Neural cell (in vitro differentiated cells): ENCODE measurements around the gene STXBP4. TPM values are rescaled to one million over a fixed set of nuclear protein-coding genes. Genes with fewer than 3 reads are reported as not detected.

Experiments used
- H2AFZ ChIP-seq: fragments of 200-600, 300-800 bp; sonication (generic), shearing (Covaris generic); 2 replicates; pipeline ENCODE4 v1.6.0; 2014; ENCODE audit warnings: low read depth, mild to moderate bottlenecking, antibody characterized with exemption, low read length, moderate library complexity
- H3F3A ChIP-seq: fragments of 200-600 bp; shearing (Covaris generic); 2 replicates; pipeline ENCODE4 v1.6.1; 2016; ENCODE audit warnings: mild to moderate bottlenecking, moderate library complexity, mixed read lengths, antibody characterized with exemption, low read length; ENCODE audit not compliant: insufficient read depth, poor library complexity, severe bottlenecking
- H3K27ac ChIP-seq: fragments of 200-600, 300-800 bp; sonication (generic), shearing (Covaris generic); 2 replicates; pipeline ENCODE4 v1.5.1; 2014; ENCODE audit warnings: mild to moderate bottlenecking, low read length, moderate library complexity
- H3K27me3 ChIP-seq: fragments of 300-800, 200-600 bp; sonication (generic), shearing (Covaris generic); 2 replicates; pipeline ENCODE4 v1.6.0; 2014; ENCODE audit warnings: mild to moderate bottlenecking, low read depth, low read length, moderate library complexity; ENCODE audit not compliant: insufficient read depth
- H3K36me3 ChIP-seq: fragments of 300-800, 200-600 bp; sonication (generic), shearing (Covaris generic); 2 replicates; pipeline ENCODE4 v1.5.1; 2014; ENCODE audit warnings: mild to moderate bottlenecking, antibody characterized with exemption, low read length, moderate library complexity; ENCODE audit not compliant: insufficient read depth
- H3K4me2 ChIP-seq: fragments of 300-800, 200-600 bp; sonication (generic), shearing (Covaris generic); 2 replicates; pipeline ENCODE4 v1.6.0; 2014; ENCODE audit warnings: mild to moderate bottlenecking, low read length
- H3K4me3 ChIP-seq: fragments of 300-800, 200-600 bp; sonication (generic), shearing (Covaris generic); 2 replicates; pipeline ENCODE4 v1.5.1; 2014; ENCODE audit warnings: mild to moderate bottlenecking, low read length, moderate library complexity
- H3K79me2 ChIP-seq: fragments of 200-600 bp; shearing (Covaris generic); replicated peaks from 2 replicates; pipeline ENCODE4 v1.6.0; 2014; ENCODE audit warnings: mild to moderate bottlenecking, low read length, moderate library complexity; ENCODE audit not compliant: insufficient read depth
- H3K9ac ChIP-seq: fragments of 300-800, 200-600 bp; sonication (generic), shearing (Covaris generic); 2 replicates; pipeline ENCODE4 v1.6.1; 2016; ENCODE audit warnings: mild to moderate bottlenecking, low read length, mixed read lengths
- H3K9me2 ChIP-seq: fragments of 200-600 bp; shearing (Covaris generic); 2 replicates; pipeline ENCODE4 v1.6.1; 2016; ENCODE audit warnings: mild to moderate bottlenecking, low read length, mixed read lengths; ENCODE audit not compliant: insufficient read depth
- H3K9me3 ChIP-seq: fragments of 200-600, 300-800 bp; sonication (generic), shearing (Covaris generic); 2 replicates; pipeline ENCODE4 v1.6.1; 2016; ENCODE audit warnings: mild to moderate bottlenecking, mixed run types, low read length, moderate library complexity, mixed read lengths
- H4K20me1 ChIP-seq: fragments of 200-600 bp; shearing (Covaris generic); 2 replicates; pipeline ENCODE4 v1.6.1; 2016; ENCODE audit warnings: mild to moderate bottlenecking, mixed run types; ENCODE audit not compliant: insufficient read depth
- EP300 ChIP-seq: fragments of 450-650 bp; conservative IDR thresholded peaks from 2 replicates; pipeline ENCODE4 v1.6.1; 2014; ENCODE audit warnings: antibody characterized with exemption, mild to moderate bottlenecking, moderate library complexity; ENCODE audit not compliant: poor library complexity, severe bottlenecking
- EZH2 ChIP-seq: fragments of 200-600, 300-800 bp; shearing (Covaris generic), sonication (generic); IDR thresholded peaks from 2 replicates; pipeline ENCODE4 v1.6.1; 2014; ENCODE audit warnings: antibody characterized with exemption, low read length, borderline replicate concordance, mild to moderate bottlenecking; ENCODE audit not compliant: insufficient read depth, poor library complexity, severe bottlenecking
- MXI1 ChIP-seq: fragments of 450-650 bp; conservative IDR thresholded peaks from 2 replicates; pipeline ENCODE4 v1.6.1; 2014; ENCODE audit warnings: antibody characterized with exemption, mild to moderate bottlenecking; ENCODE audit not compliant: poor library complexity, severe bottlenecking
- POLR2AphosphoS5 ChIP-seq: IDR thresholded peaks from 2 replicates; pipeline ENCODE4 v1.6.1; 2012
- RAD21 ChIP-seq: fragments of 450-650 bp; conservative IDR thresholded peaks from 2 replicates; pipeline ENCODE4 v1.6.1; 2014; ENCODE audit warnings: antibody characterized with exemption, mild to moderate bottlenecking, moderate library complexity
- SMC3 ChIP-seq: fragments of 450-650 bp; conservative IDR thresholded peaks from 2 replicates; pipeline ENCODE4 v1.6.1; 2014; ENCODE audit warnings: antibody characterized with exemption, mild to moderate bottlenecking, moderate library complexity; ENCODE audit not compliant: poor library complexity
- TAF1 ChIP-seq: IDR thresholded peaks from 2 replicates; pipeline ENCODE4 v1.6.1; 2012; ENCODE audit warnings: low read depth
- polyA plus RNA-seq: library from polyadenylated mRNA; depleted of rRNA; stranded (reverse); fragments of >200 nt; gene quantifications from 2 replicates; pipeline ENCODE4 v1.2.3, GENCODE V29; 2014
- TF ChIP-seq, protein P1 (sequence below): IDR thresholded peaks from 2 replicates; pipeline ENCODE4 v1.6.1; 2012; ENCODE audit warnings: borderline replicate concordance
- TF ChIP-seq, protein P2 (sequence below): fragments of 450-650 bp; IDR thresholded peaks from 2 replicates; pipeline ENCODE4 v1.5.1; 2014; ENCODE audit warnings: antibody characterized with exemption, mild to moderate bottlenecking, moderate library complexity; ENCODE audit not compliant: poor library complexity, severe bottlenecking

STXBP4 gene
- polyA plus RNA-seq, 1 donor from 2014 or later: 8.1 TPM

DNA sequence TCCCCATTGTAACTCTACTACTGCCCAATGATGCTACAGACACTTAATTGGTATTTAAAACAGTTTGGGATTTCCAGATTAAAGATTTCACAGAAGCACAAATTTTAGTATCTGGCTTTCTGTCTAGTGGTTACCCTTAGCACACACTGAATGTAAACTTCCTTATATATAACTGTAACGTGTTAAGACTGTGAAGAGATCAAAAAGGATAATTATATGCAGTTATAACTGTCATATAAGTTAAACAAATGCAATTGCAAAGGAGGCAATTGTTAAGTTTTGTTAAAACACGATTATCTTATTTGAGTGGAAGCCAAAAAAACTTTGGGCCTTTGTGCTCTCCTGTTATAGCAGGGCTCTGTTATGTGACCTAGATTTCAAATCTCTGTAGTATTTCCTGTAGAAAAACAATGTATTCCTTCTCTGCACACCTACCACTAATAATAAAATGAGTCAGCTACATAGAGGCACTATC, 147.9 kb downstream of the STXBP4 start:
- Histone ChIP-seq H3K27ac (no peak overlapping the region), H3K79me2 (no peaks in the 10 kb centered on the region), H3K9me3 (no peaks in the 10 kb centered on the region), H3K9me2 (no peaks in the 10 kb centered on the region), H3K4me3 (no peak overlapping the region), H3K9ac (no peak overlapping the region), H3F3A (no peaks in the 10 kb centered on the region), H3K27me3 (no peaks in the 10 kb centered on the region), H2AFZ (no peak overlapping the region), H4K20me1 (no peaks in the 10 kb centered on the region), H3K36me3 (no peaks in the 10 kb centered on the region), H3K4me2 (no peak overlapping the region)
- no peak for TF ChIP-seq SMC3

DNA sequence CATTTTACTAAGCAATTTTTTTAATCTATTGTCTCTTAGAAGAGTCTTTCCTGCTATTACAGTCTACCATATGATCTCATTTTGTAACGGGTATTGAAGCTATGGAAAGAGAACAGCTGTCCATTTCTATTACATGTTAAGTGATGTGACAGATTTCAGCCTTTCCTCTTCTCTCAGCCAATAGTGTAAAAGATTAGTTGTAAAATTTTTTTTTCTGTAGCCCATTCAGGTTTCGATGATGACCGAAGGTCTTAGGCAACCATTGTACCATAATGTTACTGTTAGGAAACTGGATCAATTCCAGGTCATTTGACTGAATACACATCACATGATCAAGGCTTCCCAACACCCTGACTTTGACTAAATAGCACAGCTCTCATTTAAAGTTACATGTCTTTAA, 148.6 kb downstream of the STXBP4 start:
- H3K4me3 ChIP-seq: no peak overlapping the region
- H3K9ac ChIP-seq: no peak overlapping the region
- no peaks in the 10 kb centered on the region for H3K9me3 ChIP-seq
- H3K9me2 ChIP-seq: no peaks in the 10 kb centered on the region
- H3K79me2 ChIP-seq: no peaks in the 10 kb centered on the region
- no peak overlapping the region for H2AFZ ChIP-seq
- H4K20me1 ChIP-seq: no peaks in the 10 kb centered on the region
- no peak overlapping the region for H3K4me2 ChIP-seq
- no peaks in the 10 kb centered on the region for H3K27me3 ChIP-seq
- H3K27ac ChIP-seq: no peak overlapping the region
- H3F3A ChIP-seq: no peaks in the 10 kb centered on the region
- H3K36me3 ChIP-seq: no peaks in the 10 kb centered on the region
- TF ChIP-seq, protein P1, sequence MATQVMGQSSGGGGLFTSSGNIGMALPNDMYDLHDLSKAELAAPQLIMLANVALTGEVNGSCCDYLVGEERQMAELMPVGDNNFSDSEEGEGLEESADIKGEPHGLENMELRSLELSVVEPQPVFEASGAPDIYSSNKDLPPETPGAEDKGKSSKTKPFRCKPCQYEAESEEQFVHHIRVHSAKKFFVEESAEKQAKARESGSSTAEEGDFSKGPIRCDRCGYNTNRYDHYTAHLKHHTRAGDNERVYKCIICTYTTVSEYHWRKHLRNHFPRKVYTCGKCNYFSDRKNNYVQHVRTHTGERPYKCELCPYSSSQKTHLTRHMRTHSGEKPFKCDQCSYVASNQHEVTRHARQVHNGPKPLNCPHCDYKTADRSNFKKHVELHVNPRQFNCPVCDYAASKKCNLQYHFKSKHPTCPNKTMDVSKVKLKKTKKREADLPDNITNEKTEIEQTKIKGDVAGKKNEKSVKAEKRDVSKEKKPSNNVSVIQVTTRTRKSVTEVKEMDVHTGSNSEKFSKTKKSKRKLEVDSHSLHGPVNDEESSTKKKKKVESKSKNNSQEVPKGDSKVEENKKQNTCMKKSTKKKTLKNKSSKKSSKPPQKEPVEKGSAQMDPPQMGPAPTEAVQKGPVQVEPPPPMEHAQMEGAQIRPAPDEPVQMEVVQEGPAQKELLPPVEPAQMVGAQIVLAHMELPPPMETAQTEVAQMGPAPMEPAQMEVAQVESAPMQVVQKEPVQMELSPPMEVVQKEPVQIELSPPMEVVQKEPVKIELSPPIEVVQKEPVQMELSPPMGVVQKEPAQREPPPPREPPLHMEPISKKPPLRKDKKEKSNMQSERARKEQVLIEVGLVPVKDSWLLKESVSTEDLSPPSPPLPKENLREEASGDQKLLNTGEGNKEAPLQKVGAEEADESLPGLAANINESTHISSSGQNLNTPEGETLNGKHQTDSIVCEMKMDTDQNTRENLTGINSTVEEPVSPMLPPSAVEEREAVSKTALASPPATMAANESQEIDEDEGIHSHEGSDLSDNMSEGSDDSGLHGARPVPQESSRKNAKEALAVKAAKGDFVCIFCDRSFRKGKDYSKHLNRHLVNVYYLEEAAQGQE: no peak
- no peak for TF ChIP-seq MXI1
- no peak for TF ChIP-seq RAD21
- no peak for TF ChIP-seq TAF1
- TF ChIP-seq, protein P2, sequence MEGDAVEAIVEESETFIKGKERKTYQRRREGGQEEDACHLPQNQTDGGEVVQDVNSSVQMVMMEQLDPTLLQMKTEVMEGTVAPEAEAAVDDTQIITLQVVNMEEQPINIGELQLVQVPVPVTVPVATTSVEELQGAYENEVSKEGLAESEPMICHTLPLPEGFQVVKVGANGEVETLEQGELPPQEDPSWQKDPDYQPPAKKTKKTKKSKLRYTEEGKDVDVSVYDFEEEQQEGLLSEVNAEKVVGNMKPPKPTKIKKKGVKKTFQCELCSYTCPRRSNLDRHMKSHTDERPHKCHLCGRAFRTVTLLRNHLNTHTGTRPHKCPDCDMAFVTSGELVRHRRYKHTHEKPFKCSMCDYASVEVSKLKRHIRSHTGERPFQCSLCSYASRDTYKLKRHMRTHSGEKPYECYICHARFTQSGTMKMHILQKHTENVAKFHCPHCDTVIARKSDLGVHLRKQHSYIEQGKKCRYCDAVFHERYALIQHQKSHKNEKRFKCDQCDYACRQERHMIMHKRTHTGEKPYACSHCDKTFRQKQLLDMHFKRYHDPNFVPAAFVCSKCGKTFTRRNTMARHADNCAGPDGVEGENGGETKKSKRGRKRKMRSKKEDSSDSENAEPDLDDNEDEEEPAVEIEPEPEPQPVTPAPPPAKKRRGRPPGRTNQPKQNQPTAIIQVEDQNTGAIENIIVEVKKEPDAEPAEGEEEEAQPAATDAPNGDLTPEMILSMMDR: no peak
- no peak for TF ChIP-seq EP300
- no peak for TF ChIP-seq EZH2

DNA sequence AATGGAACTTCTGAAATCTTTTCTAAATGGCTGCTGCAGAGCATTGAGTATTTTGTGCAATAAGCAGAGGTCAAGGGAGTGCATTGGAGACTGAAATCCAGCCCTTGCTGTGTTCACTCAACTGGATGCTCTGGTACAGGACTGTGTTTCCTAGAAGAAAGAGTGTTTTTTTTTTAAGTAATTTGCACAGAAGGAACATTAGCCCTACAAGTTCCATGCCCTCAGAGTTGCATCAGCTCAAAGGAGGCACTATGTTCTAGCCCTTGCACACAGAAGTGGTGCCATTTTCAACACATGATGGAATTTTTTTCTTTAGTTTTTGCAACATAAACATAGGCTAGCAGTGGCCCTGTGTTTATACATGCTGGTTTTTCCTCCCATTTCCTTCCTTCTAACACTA, 152.1 kb downstream of the STXBP4 start:
- Histone ChIP-seq H4K20me1 (no peaks in the 10 kb centered on the region), H2AFZ (no peak overlapping the region), H3K36me3 (no peaks in the 10 kb centered on the region), H3K9me2 (no peaks in the 10 kb centered on the region), H3K4me2 (no peak overlapping the region), H3K79me2 (no peaks in the 10 kb centered on the region), H3K9me3 (no peaks in the 10 kb centered on the region), H3K9ac (no peak overlapping the region), H3K4me3 (no peak overlapping the region), H3K27ac (no peak overlapping the region), H3K27me3 (no peaks in the 10 kb centered on the region), H3F3A (no peaks in the 10 kb centered on the region)
- TF ChIP-seq EZH2: no peak
- TF ChIP-seq, protein P1: no peak
- no peak for TF ChIP-seq POLR2AphosphoS5
- TF ChIP-seq, protein P2: no peak
- TF ChIP-seq SMC3: no peak
